SH-SY5Y (cell line): ENCODE data around the gene SGMS1.

Experiments used
- GATA2 ChIP-seq: IDR thresholded peaks from 2 replicates; pipeline ENCODE4 v1.6.1; 2011; ENCODE audit warnings: mild to moderate bottlenecking, low read depth, low read length
- GATA3 ChIP-seq: IDR thresholded peaks from 2 replicates; pipeline ENCODE4 v1.6.1; 2011; ENCODE audit warnings: low read depth, mild to moderate bottlenecking, low read length, moderate library complexity

GRCh38 chr10:50464004-50464409, 159.7 kb downstream of the SGMS1 start:
- no peak for TF ChIP-seq GATA2
- TF ChIP-seq GATA3, result no peak
